Endodermal cell (in vitro differentiated cells): ENCODE measurements around the gene JTB. TPM values are rescaled to one million over a fixed set of nuclear protein-coding genes. Genes with fewer than 3 reads are reported as not detected.

Experiments used
- DNase-seq: peaks from one replicate; pipeline ENCODE4 v3.0.0-alpha.2; 2017
- H3K27ac ChIP-seq: 2 replicates; pipeline ENCODE4 v1.5.1; 2013; ENCODE audit warnings: mild to moderate bottlenecking, low read depth, low read length, moderate library complexity
- H3K27me3 ChIP-seq: 2 replicates; pipeline ENCODE4 v1.6.1; 2013; ENCODE audit warnings: mild to moderate bottlenecking, low read length, moderate library complexity; ENCODE audit not compliant: insufficient read depth, control insufficient read depth, poor library complexity, severe bottlenecking
- H3K36me3 ChIP-seq: 2 replicates; pipeline ENCODE4 v1.7.0; 2013; ENCODE audit warnings: mild to moderate bottlenecking, low read length, moderate library complexity; ENCODE audit not compliant: control insufficient read depth, insufficient read depth
- H3K4me1 ChIP-seq: one replicate; pipeline ENCODE4 v1.7.0; 2013; ENCODE audit warnings: low read length; ENCODE audit not compliant: control insufficient read depth, insufficient read depth
- H3K4me3 ChIP-seq: 2 replicates; pipeline ENCODE4 v1.5.1; 2013; ENCODE audit warnings: mild to moderate bottlenecking, low read length, moderate library complexity
- H3K9ac ChIP-seq: 2 replicates; pipeline ENCODE4 v1.6.1; 2013; ENCODE audit warnings: mild to moderate bottlenecking, low read length, moderate library complexity; ENCODE audit not compliant: poor library complexity, severe bottlenecking; ENCODE audit errors: extremely low read depth
- H3K9me3 ChIP-seq: 2 replicates; pipeline ENCODE4 v1.6.1; 2013; ENCODE audit warnings: mild to moderate bottlenecking, low read length, moderate library complexity; ENCODE audit not compliant: control insufficient read depth
- H3K27ac Mint-ChIP-seq: 2 replicates; pipeline ENCODE4 v1.8.0; 2020; ENCODE audit warnings: mixed read lengths
- H3K27me3 Mint-ChIP-seq: 2 replicates; pipeline ENCODE4 v1.8.0; 2021; ENCODE audit warnings: mild to moderate bottlenecking, mixed read lengths; ENCODE audit not compliant: insufficient read depth
- H3K36me3 Mint-ChIP-seq: 2 replicates; pipeline ENCODE4 v1.8.0; 2020; ENCODE audit warnings: low read depth, mixed read lengths
- H3K4me1 Mint-ChIP-seq: 2 replicates; pipeline ENCODE4 v1.8.0; 2020; ENCODE audit warnings: mixed read lengths
- H3K4me3 Mint-ChIP-seq: 2 replicates; pipeline ENCODE4 v1.8.0; 2020; ENCODE audit warnings: mild to moderate bottlenecking, moderate library complexity, mixed read lengths
- H3K9me3 Mint-ChIP-seq: 2 replicates; pipeline ENCODE4 v1.8.0; 2020; ENCODE audit warnings: mild to moderate bottlenecking, mixed read lengths
- CTCF ChIP-seq: fragments of 200-600 bp; sonication (generic); conservative IDR thresholded peaks from 2 replicates; pipeline ENCODE4 v1.5.0; 2021; ENCODE audit warnings: antibody characterized with exemption, mild to moderate bottlenecking
- WGBS, 2 experiments: methylation state at CpG; one replicate each; pipeline versions ENCODE4 v1.1.5 to v1.1.7; 2013; ENCODE audit warnings: missing lambda C conversion rate in 2 of 2, mixed read lengths in 1 of 2; ENCODE audit not compliant: insufficient coverage in 1 of 2, insufficient read length in 1 of 2; 5-methylcytosine and 5-hydroxymethylcytosine counted together
- total RNA-seq, 2 donors: library from RNA; stranded (reverse); fragmentation: NEBNext Ultra II Directional in 1 of 2; extraction: Animal tissue kit (Norgen Biotek cat#: 25700) in 1 of 2; gene quantifications; 2 replicates in 1 of 2; 3 replicates in 1 of 2; pipeline ENCODE4 v1.2.1, GENCODE V29; 2021

Gene JTB
- total RNA-seq, 2 donors from 2014 or later, result 63.6 to 72.8 TPM

- Mint-ChIP-seq H3K36me3 (peaks cover 27% of the 10 kb centered on the region), H3K27me3 (no peaks in the 10 kb centered on the region), H3K27ac (peak within 1 kb of the TSS; percentile 99), H3K9me3 (no peaks in the 10 kb centered on the region), H3K4me3 (peak within 1 kb of the TSS; percentile 89), H3K4me1 (peaks cover 39% of the 10 kb centered on the region)
- Histone ChIP-seq H3K4me1 (no peaks in the 10 kb centered on the region), H3K27ac (peak within 1 kb of the TSS; percentile 96), H3K36me3 (peaks cover 19% of the 10 kb centered on the region), H3K4me3 (peak within 1 kb of the TSS; percentile 99), H3K27me3 (no peaks in the 10 kb centered on the region), H3K9me3 (no peaks in the 10 kb centered on the region), H3K9ac (peak within 1 kb of the TSS; percentile 99)
- 0% methylated on average over 29 to 54 of the region's 54 CpGs for WGBS, 2 experiments
- peak; percentile 100 for DNase-seq
- TF ChIP-seq CTCF, result no peak
Observed at GRCh38 chr1:153963030-153963849, 14.2 kb downstream of the JTB start, which contains the start of gene SLC39A1. TSS of gene SLC39A1 (minus strand) at chr1:153963537. CDS start at chr1:153962715, 822 bp downstream.

DNA sequence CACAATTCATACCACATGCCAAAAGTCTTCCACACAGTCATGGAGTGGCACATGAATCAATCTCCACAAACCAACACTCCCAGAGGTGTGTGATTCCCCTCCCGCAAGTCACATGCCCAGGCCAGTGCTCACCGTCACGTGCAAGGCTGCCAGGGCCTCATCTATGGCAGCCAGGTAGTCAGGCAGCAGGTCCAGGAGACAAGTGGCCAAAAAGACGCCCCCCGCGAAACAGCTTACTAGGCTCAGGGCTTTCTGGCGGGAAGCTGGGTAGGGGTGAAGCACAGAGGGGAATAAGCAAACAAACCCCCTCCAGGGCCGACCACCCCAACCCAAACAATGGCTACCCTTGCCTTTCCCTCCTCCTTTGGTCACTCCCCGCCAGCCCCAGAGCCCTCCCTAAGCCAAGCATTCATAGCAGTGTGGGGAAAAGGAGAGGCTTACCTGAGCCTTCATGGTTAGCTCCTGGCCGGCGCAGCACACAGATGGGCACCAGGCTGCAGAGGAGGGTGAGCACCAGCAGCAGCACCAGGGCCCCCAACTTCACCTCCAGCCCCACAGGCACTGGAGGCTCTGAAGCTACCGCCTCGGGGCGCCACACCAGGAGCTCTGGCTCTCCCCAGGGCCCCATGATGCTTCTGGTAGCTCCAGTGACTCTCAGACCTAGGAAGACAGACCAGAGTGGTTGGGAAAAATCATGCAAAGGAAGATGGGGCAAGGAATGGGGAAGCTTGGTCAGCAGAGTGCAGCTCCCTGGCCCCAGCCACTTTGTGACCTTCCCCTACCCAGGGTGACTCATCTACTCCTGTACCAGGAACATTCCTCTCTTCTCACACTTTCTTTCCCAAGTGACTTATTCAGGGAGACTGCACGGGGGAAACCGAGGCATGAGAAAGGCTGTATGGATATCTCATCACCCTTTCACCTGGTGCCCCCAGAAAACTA is 15.1 kb downstream of the JTB start:
- H3K27ac ChIP-seq, result peak overlapping the region; percentile 96
- H3K4me3 ChIP-seq, result peak overlapping the region; percentile 99
- Mint-ChIP-seq H3K27me3 (no peaks in the 10 kb centered on the region), H3K36me3 (peaks cover 27% of the 10 kb centered on the region), H3K9me3 (no peaks in the 10 kb centered on the region), H3K4me1 (peaks cover 36% of the 10 kb centered on the region), H3K27ac (peak overlapping the region; percentile 99), H3K4me3 (peak overlapping the region; percentile 89)
- TF ChIP-seq CTCF, result no peak
- no peaks in the 10 kb centered on the region for H3K9me3 ChIP-seq
- DNase-seq, result peak; percentile 72
- 16% methylated on average over 6 to 16 of the region's 16 CpGs for WGBS, 2 experiments
- peak overlapping the region; percentile 99 for H3K9ac ChIP-seq
- no peaks in the 10 kb centered on the region for H3K4me1 ChIP-seq
- H3K36me3 ChIP-seq, result peaks cover 19% of the 10 kb centered on the region
- no peaks in the 10 kb centered on the region for H3K27me3 ChIP-seq

DNA sequence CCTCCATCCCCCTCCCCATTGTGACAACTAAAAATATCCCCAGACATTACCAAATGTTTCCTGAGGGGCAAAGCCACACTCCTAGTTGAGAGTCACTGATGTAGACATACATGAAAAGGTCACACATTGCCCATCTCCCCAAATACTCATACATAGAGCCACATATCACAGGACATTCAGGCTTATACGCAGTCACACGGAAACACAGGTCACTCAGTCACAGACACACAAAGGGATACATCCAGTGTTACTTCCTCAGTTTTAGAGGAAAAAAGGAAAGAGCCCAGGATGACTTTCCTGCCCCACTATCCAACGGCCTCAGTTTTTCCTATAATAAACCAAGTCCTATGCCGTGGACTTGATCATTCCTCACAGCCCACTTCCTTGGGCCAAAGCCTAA is 16.1 kb downstream of the JTB start:
- DNase-seq, result no peak
- Histone ChIP-seq H3K27ac (no peak overlapping the region), H3K9ac (peak overlapping the region; percentile 18), H3K4me1 (no peaks in the 10 kb centered on the region), H3K9me3 (no peaks in the 10 kb centered on the region), H3K4me3 (peak overlapping the region; percentile 99), H3K36me3 (peaks cover 19% of the 10 kb centered on the region), H3K27me3 (no peaks in the 10 kb centered on the region)
- peaks cover 39% of the 10 kb centered on the region for H3K4me1 Mint-ChIP-seq
- 90 to 96% methylated on average over 2 to 4 of the region's 4 CpGs for WGBS, 2 experiments
- H3K27me3 Mint-ChIP-seq, result no peaks in the 10 kb centered on the region
- peak overlapping the region; percentile 89 for H3K4me3 Mint-ChIP-seq
- H3K36me3 Mint-ChIP-seq, result peaks cover 27% of the 10 kb centered on the region
- peak overlapping the region; percentile 99 for H3K27ac Mint-ChIP-seq
- H3K9me3 Mint-ChIP-seq, result no peaks in the 10 kb centered on the region
- no peak for TF ChIP-seq CTCF
